Hepatocyte (in vitro differentiated cells): Measurements from ENCODE around the gene TFF1. TPM values are rescaled to one million over a fixed set of nuclear protein-coding genes. Genes with fewer than 3 reads are reported as not detected.

Experiments
- DNase-seq: peaks from one replicate; pipeline ENCODE4 v3.0.0-alpha.2; 2016; ENCODE audit warnings: low spot score
- H2AFZ ChIP-seq: fragments of 200-600 bp; sonication (generic); 2 replicates; pipeline ENCODE4 v1.6.0; 2016; ENCODE audit warnings: antibody characterized with exemption, mild to moderate bottlenecking
- H3K27ac ChIP-seq: fragments of 200-600 bp; sonication (generic); 2 replicates; pipeline ENCODE4 v1.5.1; 2016; ENCODE audit warnings: mild to moderate bottlenecking
- H3K27me3 ChIP-seq: fragments of 200-600 bp; sonication (generic); 2 replicates; pipeline ENCODE4 v1.6.1; 2016
- H3K36me3 ChIP-seq: fragments of 200-600 bp; sonication (generic); replicated peaks from 2 replicates; pipeline ENCODE4 v1.5.1; 2016; ENCODE audit warnings: low read depth; ENCODE audit not compliant: insufficient read depth
- H3K4me1 ChIP-seq: fragments of 200-600 bp; sonication (generic); 2 replicates; pipeline ENCODE4 v1.5.1; 2016; ENCODE audit warnings: mild to moderate bottlenecking, moderate library complexity; ENCODE audit not compliant: insufficient read depth
- H3K4me2 ChIP-seq: fragments of 200-600 bp; sonication (generic); 2 replicates; pipeline ENCODE4 v1.6.0; 2016
- H3K4me3 ChIP-seq: fragments of 200-600 bp; sonication (generic); 2 replicates; pipeline ENCODE4 v1.5.1; 2016; ENCODE audit warnings: mild to moderate bottlenecking
- H3K79me2 ChIP-seq: fragments of 200-600 bp; sonication (generic); 2 replicates; pipeline ENCODE4 v1.6.0; 2017; ENCODE audit warnings: mild to moderate bottlenecking
- H3K9me2 ChIP-seq: fragments of 200-600 bp; sonication (generic); replicated peaks from 2 replicates; pipeline ENCODE4 v1.6.0; 2017; ENCODE audit warnings: mild to moderate bottlenecking; ENCODE audit not compliant: insufficient read depth
- H3K9me3 ChIP-seq: fragments of 200-600 bp; sonication (generic); 2 replicates; pipeline ENCODE4 v1.5.1; 2016; ENCODE audit warnings: low read depth, mild to moderate bottlenecking
- H4K20me1 ChIP-seq: fragments of 200-600 bp; sonication (generic); 2 replicates; pipeline ENCODE4 v1.6.0; 2016; ENCODE audit warnings: mild to moderate bottlenecking; ENCODE audit not compliant: insufficient read depth, poor library complexity, severe bottlenecking
- EZH2 ChIP-seq: fragments of 200-600 bp; sonication (generic); IDR thresholded peaks from 2 replicates; pipeline ENCODE4 v1.6.1; 2016; ENCODE audit warnings: antibody characterized with exemption, mild to moderate bottlenecking, borderline replicate concordance
- EZH2phosphoT487 ChIP-seq: fragments of 200-600 bp; sonication (generic); IDR thresholded peaks from one replicate; pipeline ENCODE4 v1.6.1; 2018; ENCODE audit warnings: antibody characterized with exemption, mild to moderate bottlenecking, low read depth, moderate library complexity; ENCODE audit not compliant: unreplicated experiment, severe bottlenecking
- WGBS: methylation state at CpG from one replicate; pipeline ENCODE4 v1.1.6; 2016; ENCODE audit warnings: low lambda C conversion rate; ENCODE audit errors: missing lambda C conversion rate; 5-methylcytosine and 5-hydroxymethylcytosine counted together
- polyA plus RNA-seq: library from polyadenylated mRNA; unstranded; fragments of >200 nt; fragmentation: Nextera tagmentation; extraction: Ambion mirVana; gene quantifications from 2 replicates; pipeline ENCODE4 v1.2.1, GENCODE V29; 2016
- total RNA-seq: library from RNA; depleted of rRNA; stranded (reverse); fragments of >200 nt; gene quantifications from 2 replicates; pipeline ENCODE4 v1.2.3, GENCODE V29; 2014
- TF ChIP-seq, protein P1 (sequence below): fragments of 200-600 bp; sonication (generic); IDR thresholded peaks from 2 replicates; pipeline ENCODE4 v1.5.1; 2016; ENCODE audit warnings: antibody characterized with exemption, mild to moderate bottlenecking; ENCODE audit not compliant: poor library complexity

The TFF1 gene
- total and polyA plus RNA-seq, 2 experiments from 2014 or later = 57.4 to 140 TPM

DNA sequence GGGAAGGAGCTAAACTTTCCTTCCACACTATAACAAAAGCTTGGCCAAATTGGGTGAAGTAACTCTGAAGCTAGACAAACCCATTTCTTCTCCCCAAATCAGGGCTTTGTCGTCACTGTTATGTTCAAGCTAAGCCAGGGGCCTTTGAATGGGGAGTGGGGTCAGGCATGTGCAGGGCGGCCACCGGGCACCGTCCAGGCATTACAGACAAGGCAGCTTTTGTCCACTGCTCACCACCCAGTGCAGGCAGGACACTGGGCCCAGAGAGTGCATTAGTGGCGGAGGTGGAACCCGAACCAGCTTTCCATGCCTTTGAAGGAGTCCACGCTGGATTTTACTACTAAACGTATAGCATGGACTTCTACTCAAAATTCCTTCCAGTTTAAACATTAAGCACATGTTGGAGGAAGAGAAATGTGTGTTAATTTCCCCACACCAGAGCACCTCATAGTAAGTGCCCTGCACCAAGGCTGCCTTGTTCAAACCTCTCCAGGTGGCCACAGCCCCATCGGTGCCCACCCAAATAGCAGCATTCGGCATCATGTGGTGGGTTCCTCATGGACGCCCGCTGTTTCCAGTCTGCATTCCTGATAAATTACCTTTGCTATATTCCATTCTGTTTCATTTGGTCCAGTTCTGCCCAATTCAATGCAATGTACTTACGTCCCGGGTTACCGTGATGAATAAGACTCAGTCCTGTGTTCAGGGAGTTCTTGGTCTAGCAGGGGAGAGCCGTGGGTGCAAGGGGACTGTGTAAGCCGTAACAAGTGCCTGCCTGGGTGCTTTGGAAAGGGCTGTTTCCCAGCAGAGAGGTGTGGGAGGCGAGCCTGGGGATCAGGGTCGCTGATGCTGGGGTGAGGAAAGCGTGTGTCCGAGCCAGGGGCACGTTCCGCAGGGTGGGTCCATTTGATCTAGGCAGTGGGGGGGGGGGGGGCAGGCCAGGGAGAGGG lies 39.0 kb upstream of the TFF1 start:
- H3K36me3 ChIP-seq = no peaks in the 10 kb centered on the region
- no peak overlapping the region for H3K27ac ChIP-seq
- H2AFZ ChIP-seq = no peak overlapping the region
- no peaks in the 10 kb centered on the region for H3K79me2 ChIP-seq
- H3K4me1 ChIP-seq = peaks cover 11% of the 10 kb centered on the region
- H3K9me3 ChIP-seq = no peaks in the 10 kb centered on the region
- H3K27me3 ChIP-seq = no peaks in the 10 kb centered on the region
- no peaks in the 10 kb centered on the region for H4K20me1 ChIP-seq
- no peak for DNase-seq
- no peak overlapping the region for H3K4me2 ChIP-seq
- 96% methylated on average over 23 of the region's 23 CpGs for WGBS
- H3K4me3 ChIP-seq = no peak overlapping the region
- H3K9me2 ChIP-seq = no peaks in the 10 kb centered on the region
- TF ChIP-seq, protein P1, sequence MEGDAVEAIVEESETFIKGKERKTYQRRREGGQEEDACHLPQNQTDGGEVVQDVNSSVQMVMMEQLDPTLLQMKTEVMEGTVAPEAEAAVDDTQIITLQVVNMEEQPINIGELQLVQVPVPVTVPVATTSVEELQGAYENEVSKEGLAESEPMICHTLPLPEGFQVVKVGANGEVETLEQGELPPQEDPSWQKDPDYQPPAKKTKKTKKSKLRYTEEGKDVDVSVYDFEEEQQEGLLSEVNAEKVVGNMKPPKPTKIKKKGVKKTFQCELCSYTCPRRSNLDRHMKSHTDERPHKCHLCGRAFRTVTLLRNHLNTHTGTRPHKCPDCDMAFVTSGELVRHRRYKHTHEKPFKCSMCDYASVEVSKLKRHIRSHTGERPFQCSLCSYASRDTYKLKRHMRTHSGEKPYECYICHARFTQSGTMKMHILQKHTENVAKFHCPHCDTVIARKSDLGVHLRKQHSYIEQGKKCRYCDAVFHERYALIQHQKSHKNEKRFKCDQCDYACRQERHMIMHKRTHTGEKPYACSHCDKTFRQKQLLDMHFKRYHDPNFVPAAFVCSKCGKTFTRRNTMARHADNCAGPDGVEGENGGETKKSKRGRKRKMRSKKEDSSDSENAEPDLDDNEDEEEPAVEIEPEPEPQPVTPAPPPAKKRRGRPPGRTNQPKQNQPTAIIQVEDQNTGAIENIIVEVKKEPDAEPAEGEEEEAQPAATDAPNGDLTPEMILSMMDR = no peak
- TF ChIP-seq EZH2phosphoT487 (no peak), EZH2 (no peak)

DNA sequence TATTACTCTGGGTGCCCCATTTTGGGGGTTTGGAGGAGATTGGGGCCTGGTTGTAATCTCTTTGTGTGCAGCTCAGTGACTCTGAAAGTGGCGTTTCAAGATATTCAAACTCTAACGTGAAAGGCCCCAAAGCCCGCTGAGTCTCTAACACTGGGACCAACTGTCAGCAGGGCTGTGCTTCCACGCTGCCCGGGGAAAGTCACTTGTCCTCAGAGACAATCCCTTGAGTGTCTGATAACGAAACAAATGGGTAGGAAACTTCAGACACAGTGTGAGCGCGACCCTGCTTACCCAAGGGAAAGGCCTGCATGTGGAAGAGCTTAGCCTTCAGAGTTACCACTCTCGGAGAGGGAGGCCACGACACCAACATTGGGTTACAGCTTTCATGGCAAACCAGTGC lies 38.2 kb upstream of the TFF1 start:
- H3K9me2 ChIP-seq = no peaks in the 10 kb centered on the region
- no peak for TF ChIP-seq EZH2
- no peak for TF ChIP-seq EZH2phosphoT487
- TF ChIP-seq, protein P1 = no peak
- no peak overlapping the region for H3K4me2 ChIP-seq
- no peak overlapping the region for H2AFZ ChIP-seq
- no peak overlapping the region for H3K4me3 ChIP-seq
- H3K9me3 ChIP-seq = no peaks in the 10 kb centered on the region
- peaks cover 11% of the 10 kb centered on the region for H3K4me1 ChIP-seq
- no peaks in the 10 kb centered on the region for H3K36me3 ChIP-seq
- no peak overlapping the region for H3K27ac ChIP-seq
- WGBS = 89% methylated on average over 10 of the region's 10 CpGs
- H4K20me1 ChIP-seq = no peaks in the 10 kb centered on the region
- DNase-seq = no peak
- H3K27me3 ChIP-seq = no peaks in the 10 kb centered on the region
- no peaks in the 10 kb centered on the region for H3K79me2 ChIP-seq

DNA sequence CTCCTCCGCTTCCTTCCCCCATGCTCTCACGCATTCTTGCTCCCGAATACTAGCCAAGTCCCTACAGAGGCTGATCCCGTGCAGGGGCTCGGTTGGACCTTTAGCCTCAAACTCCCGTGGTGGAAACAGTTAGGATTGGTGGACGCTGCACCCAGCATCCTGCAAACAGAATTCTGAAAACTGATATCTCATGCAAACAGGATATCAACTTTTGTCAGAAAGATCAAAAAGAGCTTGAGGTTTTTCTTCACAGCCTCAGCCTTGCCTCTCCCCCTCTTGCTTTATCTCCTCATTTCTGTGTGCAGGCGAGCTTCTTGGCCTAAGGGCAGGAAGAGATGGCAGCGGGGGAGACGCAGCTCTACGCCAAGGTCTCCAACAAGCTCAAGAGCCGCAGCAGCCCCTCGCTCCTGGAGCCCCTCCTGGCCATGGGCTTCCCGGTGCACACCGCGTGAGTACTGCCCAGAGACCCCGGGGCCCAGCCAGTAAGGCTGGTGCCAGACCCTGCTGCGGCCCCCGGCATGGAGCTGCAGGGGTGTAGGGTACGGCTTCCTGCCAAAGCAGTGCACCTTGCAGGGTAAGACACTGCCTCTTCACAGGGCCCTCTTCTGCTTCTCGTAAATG lies 37.4 kb upstream of the TFF1 start, which contains the start of gene UBASH3A:
Gene UBASH3A (plus strand): TSS at position 292 of the 621 bp plus-strand sequence. CDS start 44 bp downstream, at position 336.
- TF ChIP-seq, protein P1 = no peak
- TF ChIP-seq EZH2phosphoT487 (no peak), EZH2 (no peak)
- H3K36me3 ChIP-seq = no peaks in the 10 kb centered on the region
- H2AFZ ChIP-seq = no peak within 1 kb of the TSS
- no peak within 1 kb of the TSS for H3K27ac ChIP-seq
- H4K20me1 ChIP-seq = no peaks in the 10 kb centered on the region
- H3K9me2 ChIP-seq = no peaks in the 10 kb centered on the region
- H3K9me3 ChIP-seq = no peaks in the 10 kb centered on the region
- H3K79me2 ChIP-seq = no peaks in the 10 kb centered on the region
- H3K27me3 ChIP-seq = no peaks in the 10 kb centered on the region
- no peak for DNase-seq
- H3K4me1 ChIP-seq = peaks cover 11% of the 10 kb centered on the region
- no peak within 1 kb of the TSS for H3K4me3 ChIP-seq
- H3K4me2 ChIP-seq = no peak within 1 kb of the TSS
- 80% methylated on average over 21 of the region's 21 CpGs for WGBS
